Colonic mucosa (tissue), 4 donors: ENCODE results near the gene PRKAR2B. TPM values are rescaled to one million over a fixed set of nuclear protein-coding genes. Genes with fewer than 3 reads are reported as not detected.

ENCODE experiments used
- DNase-seq: peaks from one replicate; pipeline ENCODE4 v3.0.0-alpha.2; 2020
- H3K27ac ChIP-seq: fragments of 200-600 bp; one replicate; pipeline ENCODE4 v1.8.0; 2021
- H3K27me3 ChIP-seq: fragments of 200-600 bp; one replicate; pipeline ENCODE4 v1.8.0; 2021
- H3K36me3 ChIP-seq: fragments of 200-600 bp; one replicate; pipeline ENCODE4 v1.8.0; 2021
- H3K4me1 ChIP-seq: fragments of 200-600 bp; one replicate; pipeline ENCODE4 v1.8.0; 2021; ENCODE audit warnings: mild to moderate bottlenecking
- H3K4me3 ChIP-seq: fragments of 200-600 bp; one replicate; pipeline ENCODE4 v1.8.0; 2021
- H3K9ac ChIP-seq, 2 donors: one replicate each; pipeline ENCODE4 v1.7.0; 2013; ENCODE audit warnings: control low read depth in 2 of 2, low read depth in 2 of 2, low read length in 2 of 2
- H3K9me3 ChIP-seq: fragments of 200-600 bp; one replicate; pipeline ENCODE4 v1.8.0; 2021
- intact Hi-C: fragments of 100-400 bp; cut with DNase I; formaldehyde crosslinking; loops from one replicate; pipeline ENCODE4 v1.14.1; 2022
- total RNA-seq, 2 donors: library from RNA; stranded (reverse); fragmentation: NEBNext Ultra II Directional in 1 of 2; extraction: Animal tissue kit (Norgen Biotek cat#: 25700) in 1 of 2; gene quantifications; one replicate each; pipeline ENCODE4 v1.2.1, GENCODE V29; 2021
- TF ChIP-seq, protein P1 (sequence below): fragments of 200-600 bp; IDR thresholded peaks from one replicate; pipeline ENCODE4 v1.8.0; 2022; ENCODE audit warnings: antibody characterized with exemption, mild to moderate bottlenecking
- donor health status: healthy.
- donor health status: DM: no; HTN: no; CAD: no.
- donor health status: DM: no; HTN: no; CAD: no.

The PRKAR2B gene
- total RNA-seq, 2 donors from 2014 or later: 9.3 to 11.7 TPM

DNA sequence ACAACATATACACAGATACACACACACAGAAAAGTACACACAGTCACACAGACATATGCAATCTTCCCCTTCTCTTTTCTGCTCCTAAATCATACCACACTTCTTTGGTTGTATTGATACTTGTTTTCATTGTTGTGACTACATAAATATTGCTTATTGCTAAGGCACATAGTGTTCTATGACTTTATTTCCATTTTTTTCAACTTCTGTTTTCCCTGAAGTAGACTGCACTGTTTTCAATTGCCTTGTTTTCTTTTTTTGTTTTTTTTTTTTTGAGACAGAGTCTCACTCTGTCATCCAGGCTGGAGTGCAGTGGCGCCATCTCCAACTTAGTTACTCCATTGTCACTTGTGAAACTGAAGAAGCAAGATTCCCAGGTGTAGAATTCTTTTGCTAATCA lies 10.0 kb upstream of the PRKAR2B start:
- DNase-seq: no peak
- TF ChIP-seq, protein P1, sequence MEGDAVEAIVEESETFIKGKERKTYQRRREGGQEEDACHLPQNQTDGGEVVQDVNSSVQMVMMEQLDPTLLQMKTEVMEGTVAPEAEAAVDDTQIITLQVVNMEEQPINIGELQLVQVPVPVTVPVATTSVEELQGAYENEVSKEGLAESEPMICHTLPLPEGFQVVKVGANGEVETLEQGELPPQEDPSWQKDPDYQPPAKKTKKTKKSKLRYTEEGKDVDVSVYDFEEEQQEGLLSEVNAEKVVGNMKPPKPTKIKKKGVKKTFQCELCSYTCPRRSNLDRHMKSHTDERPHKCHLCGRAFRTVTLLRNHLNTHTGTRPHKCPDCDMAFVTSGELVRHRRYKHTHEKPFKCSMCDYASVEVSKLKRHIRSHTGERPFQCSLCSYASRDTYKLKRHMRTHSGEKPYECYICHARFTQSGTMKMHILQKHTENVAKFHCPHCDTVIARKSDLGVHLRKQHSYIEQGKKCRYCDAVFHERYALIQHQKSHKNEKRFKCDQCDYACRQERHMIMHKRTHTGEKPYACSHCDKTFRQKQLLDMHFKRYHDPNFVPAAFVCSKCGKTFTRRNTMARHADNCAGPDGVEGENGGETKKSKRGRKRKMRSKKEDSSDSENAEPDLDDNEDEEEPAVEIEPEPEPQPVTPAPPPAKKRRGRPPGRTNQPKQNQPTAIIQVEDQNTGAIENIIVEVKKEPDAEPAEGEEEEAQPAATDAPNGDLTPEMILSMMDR: no peak
- no peak overlapping the region for H3K4me3 ChIP-seq
- H3K4me1 ChIP-seq: no peaks in the 10 kb centered on the region
- H3K27ac ChIP-seq: no peak overlapping the region
- no peaks in the 10 kb centered on the region for H3K9me3 ChIP-seq
- no peaks in the 10 kb centered on the region for H3K27me3 ChIP-seq
- intact Hi-C loops: no loop called here
- H3K36me3 ChIP-seq: no peaks in the 10 kb centered on the region
- no peak overlapping the region for H3K9ac ChIP-seq

DNA sequence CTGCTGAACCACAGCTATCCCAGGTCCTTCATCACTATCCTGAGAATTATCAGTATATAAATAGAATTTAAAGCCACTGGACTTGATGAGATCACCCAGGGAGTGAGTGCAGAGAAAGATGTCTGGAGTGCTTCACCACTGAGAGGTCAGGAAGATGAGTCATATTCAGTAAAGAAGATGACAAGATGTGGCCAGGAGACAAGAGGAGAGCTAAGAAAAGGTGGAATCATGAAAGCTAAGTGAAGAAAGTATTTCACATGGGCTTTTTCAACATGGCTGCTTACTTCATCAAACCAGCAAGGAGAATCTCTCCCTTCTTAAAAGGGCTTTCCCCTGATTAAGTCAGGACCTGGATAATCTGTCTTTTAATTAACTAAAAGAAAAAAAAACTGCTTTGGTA lies 9.1 kb upstream of the PRKAR2B start:
- no peak overlapping the region for H3K4me3 ChIP-seq
- H3K27ac ChIP-seq: no peak overlapping the region
- no peaks in the 10 kb centered on the region for H3K9me3 ChIP-seq
- H3K27me3 ChIP-seq: no peaks in the 10 kb centered on the region
- no peaks in the 10 kb centered on the region for H3K4me1 ChIP-seq
- no peak overlapping the region for H3K9ac ChIP-seq
- intact Hi-C loops: no loop called here
- H3K36me3 ChIP-seq: no peaks in the 10 kb centered on the region
- TF ChIP-seq, protein P1: no peak
- no peak for DNase-seq

DNA sequence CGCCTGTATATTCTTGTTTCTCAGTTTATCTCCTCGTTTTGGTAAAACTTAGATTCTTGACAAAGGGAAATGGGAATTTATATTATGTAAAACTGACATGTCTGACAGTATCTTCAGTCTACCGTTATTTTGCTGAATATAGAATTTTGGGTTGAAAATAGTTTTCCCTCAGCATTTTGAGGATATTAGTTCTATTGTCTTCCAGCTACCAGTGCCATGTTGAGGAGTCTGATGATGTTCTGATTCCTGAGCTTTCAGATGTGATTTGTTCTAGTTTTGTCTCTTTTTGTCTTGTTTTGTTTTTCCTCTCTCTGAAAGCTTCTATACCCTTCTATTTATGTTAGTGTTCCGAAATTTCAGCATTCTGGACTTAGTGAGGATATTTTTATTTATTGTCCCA lies 8.0 kb upstream of the PRKAR2B start:
- Histone ChIP-seq H3K9me3 (no peaks in the 10 kb centered on the region), H3K27me3 (no peaks in the 10 kb centered on the region), H3K27ac (no peak overlapping the region), H3K4me1 (no peaks in the 10 kb centered on the region), H3K36me3 (no peaks in the 10 kb centered on the region), H3K4me3 (no peak overlapping the region), H3K9ac (no peak overlapping the region)
- intact Hi-C loops: no loop called here
- TF ChIP-seq, protein P1: no peak
- no peak for DNase-seq

DNA sequence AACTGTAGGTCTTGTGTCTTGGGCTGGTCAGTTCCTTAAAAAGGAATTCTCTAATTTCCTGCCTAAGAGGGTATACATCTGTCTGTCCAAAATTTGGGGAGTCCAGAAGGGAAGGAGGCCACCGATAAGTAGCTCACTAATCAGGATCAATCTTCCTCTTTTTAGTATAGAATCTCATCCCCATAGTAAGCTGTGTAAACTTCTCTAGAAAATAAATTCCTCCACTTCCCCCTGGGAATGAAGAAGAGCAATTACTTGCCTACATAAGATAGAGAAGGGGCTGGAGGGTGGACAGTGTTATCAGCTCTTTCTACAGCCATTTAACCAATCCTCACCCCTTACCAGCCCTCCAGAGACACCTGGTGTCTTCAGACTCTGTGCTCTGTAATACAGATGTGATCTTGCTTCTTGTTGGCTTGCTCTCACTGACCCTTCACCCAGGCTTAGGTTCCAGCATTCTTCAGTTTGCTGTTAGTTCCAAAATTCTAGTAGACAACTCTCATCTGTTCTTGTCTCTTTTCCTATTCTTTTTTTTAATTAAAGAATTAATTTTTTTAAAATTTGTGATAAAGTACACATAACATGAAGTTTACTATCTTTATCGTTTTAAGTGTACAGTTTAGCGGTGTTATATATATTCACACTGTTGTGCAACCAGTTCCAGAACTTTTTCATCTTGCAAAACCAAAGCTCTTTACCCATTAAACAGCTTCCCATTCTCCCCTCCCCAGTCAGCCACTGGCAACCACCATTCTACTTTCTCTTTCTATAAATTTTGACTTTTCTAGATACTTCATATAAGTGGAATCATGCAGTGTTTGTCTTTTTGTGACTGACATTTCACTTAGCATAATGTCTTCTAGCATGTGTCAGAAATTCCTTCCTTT lies 6.5 kb upstream of the PRKAR2B start:
- Histone ChIP-seq H3K9ac (no peak overlapping the region), H3K27me3 (no peaks in the 10 kb centered on the region)
- intact Hi-C loops: no loop called here

DNA sequence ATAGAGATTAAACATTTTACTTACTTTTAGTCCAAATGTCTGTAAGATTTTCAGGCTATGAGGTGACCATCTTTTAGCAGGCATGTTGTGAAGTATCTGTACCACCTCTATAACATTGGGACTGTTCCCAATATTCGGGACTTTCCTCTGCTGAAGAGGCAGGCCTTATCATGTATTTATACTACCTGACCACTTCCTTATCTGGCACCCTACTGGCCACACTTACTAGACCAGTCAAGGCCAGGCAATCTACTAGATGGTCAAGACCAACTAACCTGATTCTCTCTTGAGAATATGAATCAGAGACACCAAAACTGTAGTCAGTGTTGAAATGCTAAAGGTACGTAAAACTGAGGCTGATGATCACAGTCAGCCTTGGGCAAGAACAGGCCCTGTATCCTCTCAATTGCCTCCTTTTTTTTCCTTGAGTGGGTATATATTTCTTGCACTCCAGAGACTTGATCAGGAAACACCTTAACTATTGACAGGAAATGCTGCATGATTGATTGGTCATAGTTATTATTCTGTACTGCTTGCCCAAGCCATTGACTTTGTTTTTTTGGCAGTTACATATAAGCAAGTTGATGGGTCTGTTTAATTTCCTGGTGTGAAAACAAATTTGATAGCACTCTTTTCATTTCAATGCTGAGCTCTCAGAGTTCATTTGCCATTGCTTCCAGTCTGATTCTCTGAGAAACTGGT lies 5.2 kb upstream of the PRKAR2B start:
- Histone ChIP-seq H3K9ac (no peak overlapping the region), H3K27ac (no peak overlapping the region), H3K4me1 (no peaks in the 10 kb centered on the region), H3K36me3 (no peaks in the 10 kb centered on the region), H3K4me3 (no peak overlapping the region), H3K27me3 (no peaks in the 10 kb centered on the region), H3K9me3 (no peaks in the 10 kb centered on the region)
- TF ChIP-seq, protein P1: no peak
- DNase-seq: no peak
- intact Hi-C loops: no loop called here

More for the DNA sequence above, 6.5 kb upstream of the PRKAR2B start:
- Histone ChIP-seq H3K36me3 (no peaks in the 10 kb centered on the region), H3K9me3 (no peaks in the 10 kb centered on the region), H3K4me1 (no peaks in the 10 kb centered on the region), H3K4me3 (no peak overlapping the region), H3K27ac (no peak overlapping the region)
- TF ChIP-seq, protein P1: no peak
- no peak for DNase-seq
